ENCODE results near the gene MAP9.
"Not testable (repeated sequence)": the region's sequence is repeated elsewhere in the genome, so short reads cannot be mapped to it uniquely, and the experiment has no call there.

Gene MAP9

DNA sequence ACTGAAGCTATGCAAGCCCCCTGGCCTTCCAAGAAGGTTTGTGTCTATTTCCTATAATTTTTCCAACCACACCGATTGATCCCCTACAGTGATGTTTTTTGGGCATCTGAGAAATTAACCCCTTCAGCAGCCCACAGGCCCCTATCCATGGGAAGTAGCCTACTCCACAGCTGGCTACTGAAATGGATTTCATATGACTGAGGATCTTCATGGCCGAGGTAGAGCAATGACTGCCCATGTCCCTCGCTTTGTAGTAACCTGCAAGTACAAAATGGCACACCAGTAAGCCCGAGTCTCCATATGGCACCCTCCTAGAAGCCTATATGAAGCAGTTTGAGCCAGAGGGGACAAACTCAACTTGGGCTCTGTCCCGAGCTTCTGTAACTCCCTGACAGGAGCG is 36.8 kb downstream of the MAP9 start:
- no peak for FAIRE-seq

DNA sequence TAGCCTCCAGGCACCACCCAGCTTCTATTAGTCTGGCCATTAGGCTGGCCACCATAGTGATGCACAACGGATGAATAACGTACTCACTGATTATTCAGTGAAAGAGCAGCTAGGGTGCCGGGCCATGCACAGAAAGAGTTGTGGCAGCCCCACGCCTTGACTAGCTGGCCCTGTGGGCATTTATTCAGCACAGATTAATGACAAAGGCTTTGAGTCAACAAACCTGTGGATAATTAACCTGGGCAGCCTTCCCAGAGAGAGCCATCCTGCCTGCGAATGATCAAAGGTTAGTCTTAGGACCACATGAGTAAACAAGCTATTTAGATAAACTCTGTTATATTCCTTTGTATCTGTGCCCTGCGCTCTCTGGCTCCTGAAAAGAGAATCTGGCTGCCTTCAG is 37.2 kb downstream of the MAP9 start:
- no peak for FAIRE-seq

DNA sequence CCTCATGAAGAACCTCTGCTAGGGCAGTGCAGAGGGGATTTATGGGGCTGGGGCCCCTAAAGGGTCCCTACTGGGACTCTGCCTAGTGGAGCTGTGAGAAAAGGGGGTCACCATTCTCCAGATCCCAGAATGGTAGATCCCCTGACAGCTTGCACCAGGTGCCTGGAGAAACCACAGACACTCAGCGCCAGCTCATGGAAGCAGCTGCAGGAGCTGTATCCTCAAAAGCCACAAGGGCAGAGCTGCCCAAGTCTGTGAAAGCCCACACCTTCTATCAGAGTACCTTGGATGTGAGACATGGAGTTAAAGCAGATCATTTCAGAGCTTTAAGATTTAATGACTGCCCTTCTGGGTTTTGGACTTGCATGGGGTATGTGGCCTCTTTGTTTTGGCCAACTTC is 38.6 kb downstream of the MAP9 start:
- no peak for FAIRE-seq

DNA sequence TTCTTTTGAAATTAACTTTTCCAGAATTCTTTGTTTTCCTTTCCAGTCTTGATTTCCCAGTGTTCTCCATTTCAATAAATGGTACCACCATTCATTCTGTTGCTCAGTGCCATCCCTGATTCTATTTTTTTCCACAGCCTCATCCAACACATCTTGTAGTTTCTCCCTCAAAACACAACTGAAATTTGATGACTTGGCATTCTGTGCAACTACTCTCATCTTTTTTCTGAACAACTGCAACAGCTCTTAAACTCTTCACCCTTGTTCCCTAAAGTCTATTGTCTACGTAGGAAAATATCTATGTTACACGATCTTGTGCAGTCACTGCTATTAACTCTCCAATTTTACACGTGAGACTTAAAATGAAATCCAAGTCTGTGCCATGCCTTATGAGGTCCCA is 40.5 kb downstream of the MAP9 start:
- no peak for FAIRE-seq

DNA sequence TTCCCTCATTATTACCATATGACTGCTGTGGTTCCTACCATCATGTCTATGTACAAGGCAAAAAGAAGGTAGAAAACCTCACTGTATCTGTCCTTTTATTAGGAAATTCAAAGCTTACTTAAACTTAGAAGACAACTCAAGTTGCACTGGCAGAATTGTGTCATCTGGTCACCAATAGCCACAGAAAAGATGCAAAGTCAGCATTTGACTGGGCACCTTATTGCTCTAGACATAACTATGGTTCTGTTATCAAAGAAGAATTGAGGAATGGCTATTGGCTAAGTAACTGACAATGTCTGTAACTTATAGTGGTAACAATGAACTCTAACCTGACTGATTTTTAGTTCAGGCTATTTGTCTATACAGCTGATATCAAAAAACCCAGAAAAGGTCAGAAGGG is 45.3 kb downstream of the MAP9 start:
- FAIRE-seq = no peak

DNA sequence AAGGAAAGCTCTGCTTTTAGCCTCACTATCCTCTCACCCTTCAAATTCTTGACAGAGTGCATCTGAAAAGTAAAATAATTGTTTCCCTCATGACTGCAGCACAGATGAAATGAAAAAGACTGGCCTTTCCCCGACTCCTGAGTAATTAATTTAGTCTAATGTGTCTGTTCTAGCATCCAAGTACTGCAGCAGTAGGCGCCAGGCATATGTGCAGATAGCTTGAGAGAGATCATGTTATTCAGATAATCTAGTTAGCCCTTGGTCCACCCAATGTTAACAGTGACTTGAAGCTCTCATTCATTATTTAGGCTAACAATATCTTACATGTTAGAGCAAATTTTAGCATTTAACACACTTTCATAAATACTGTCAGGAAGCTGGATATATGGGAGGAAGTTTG is 54.0 kb downstream of the MAP9 start:
- no peak for FAIRE-seq

DNA sequence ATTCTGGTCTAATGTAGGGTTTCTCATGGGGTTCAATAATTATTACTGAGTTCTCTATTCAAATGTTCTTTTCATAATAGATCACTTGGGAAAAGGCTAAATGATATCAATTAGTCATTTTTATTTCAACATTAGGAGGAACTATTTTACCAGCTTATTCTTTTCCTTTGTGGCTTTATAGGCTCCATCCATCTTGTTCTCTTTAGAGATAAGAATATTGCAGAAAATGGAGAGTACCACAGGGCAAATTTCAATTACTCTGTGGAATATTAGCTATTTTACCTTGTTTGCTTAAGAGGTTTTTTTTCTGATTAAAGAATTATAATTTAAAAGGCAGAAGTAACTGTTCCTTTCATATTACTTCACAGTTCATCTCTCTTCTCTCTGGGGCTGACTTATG is 55.8 kb downstream of the MAP9 start:
- no peak for FAIRE-seq

DNA sequence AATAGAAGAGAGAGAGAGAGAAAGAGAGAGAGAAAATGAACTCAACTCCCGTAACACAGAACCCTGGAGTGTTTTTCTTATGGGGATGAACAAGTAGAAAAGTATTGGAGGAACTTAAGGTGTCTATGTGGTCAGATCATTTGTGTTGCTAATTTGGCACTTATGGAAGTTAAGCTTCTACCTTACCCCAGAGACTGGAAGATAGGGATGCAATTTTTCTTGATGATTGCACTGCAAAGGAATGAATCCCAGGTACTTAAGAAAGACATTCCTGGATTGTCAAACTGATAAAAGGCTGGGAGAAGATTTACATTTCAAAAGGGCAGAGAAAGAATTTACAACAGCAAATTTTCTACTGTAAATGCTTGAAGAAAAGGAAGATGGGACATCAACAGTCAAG is 57.2 kb downstream of the MAP9 start:
- FAIRE-seq = no peak

DNA sequence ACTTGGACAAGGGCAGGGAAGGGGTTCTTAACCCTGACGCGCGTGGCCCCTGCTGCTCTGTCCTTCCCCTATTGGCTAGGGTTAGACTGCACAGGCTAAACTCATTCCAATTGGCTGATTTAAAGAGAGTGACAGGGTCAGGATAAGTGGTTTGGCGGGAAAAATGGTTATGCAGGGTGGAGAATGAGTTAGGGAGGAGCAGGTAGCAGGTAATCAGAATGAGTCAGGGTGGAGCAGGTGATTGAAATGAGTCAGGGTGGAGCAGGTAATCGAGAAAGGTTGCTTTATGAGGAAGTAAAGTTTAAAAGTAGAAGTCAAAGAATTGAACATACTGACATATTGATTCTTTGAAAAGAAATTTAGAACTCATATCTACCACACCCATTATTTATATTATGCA is 64.7 kb downstream of the MAP9 start:
- FAIRE-seq = not testable (repeated sequence)

DNA sequence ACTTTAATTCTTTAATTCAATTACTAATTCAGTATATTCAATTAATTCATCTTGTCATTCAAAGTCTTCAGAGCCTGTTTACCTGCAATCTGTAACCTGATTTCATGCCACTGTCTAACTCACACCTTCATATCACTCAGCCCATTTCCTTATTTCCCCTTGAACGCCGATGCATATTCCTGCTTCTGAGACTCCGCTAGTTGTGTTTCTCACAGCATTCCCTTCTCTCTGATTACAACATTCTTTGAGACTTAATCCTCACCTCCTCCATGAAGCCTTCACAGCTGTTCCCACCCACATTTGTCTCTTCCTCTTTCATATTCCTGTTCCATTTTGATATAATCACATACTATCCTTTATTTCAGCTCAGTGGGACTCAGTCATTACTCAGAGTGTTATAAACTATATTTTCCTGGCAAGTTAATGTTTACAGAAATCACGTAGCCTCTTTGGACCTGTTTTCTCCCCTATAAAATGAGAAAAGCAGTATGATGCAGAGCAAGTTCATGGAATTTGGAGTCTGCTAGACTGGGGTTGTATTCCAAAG is 69.0 kb downstream of the MAP9 start:
- FAIRE-seq = no peak

DNA sequence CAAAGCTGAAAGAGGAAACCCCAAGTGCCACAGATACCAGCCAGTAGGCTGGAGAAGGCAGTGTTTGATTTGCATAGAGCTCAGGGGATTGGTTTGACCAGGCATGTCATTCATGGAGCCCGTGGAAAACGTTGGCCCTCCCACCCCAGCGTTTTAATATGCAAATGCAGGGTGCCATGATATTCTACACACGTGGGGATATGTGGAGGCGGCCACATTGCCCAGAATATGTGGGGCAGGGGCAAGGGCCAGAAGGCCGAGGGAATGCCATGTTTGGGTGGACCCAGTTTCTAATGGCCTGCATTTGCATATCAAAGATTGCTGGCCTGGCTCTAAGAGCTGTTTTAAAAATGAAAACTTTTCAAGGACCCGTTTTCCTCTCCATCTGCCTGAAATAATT is 71.1 kb downstream of the MAP9 start:
- no peak for FAIRE-seq

DNA sequence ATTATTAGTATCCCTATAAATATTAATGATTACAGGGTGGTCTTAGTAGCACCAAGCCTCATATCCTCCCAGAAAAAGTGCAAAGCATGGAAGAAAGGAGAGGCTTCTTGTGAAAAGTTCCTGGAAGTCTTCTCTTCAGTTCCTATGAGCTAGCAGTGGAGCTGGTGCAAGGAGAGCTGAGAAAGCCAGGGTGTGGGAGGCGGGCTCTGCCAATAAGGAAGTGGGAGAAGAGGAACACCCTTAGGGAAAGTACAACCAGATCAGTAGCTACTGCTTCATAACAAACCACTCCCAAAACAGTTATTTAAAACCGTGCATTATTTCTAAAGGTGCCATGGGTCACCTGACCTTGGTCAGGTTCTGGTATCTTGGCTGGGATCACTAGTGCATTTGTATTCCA is 72.4 kb downstream of the MAP9 start:
- no peak for FAIRE-seq

DNA sequence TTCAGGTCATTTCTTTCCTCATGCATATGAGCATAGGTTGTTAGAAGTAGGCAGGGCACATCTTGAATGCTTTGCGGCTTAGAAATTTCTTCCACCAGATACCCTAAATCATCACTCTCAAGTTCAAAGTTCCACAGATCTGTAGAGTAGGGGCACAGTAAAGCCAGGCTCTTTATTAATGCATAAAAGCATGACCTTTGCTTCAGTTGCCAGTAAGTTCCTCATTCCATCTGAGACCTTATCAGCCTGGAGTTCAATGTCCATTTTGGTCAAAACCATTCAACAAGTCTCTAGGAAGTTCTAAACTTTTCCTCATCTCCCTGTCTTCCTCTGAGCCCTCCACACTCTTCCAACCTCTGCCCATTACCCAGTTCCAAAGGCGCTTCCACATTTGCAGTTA is 77.7 kb downstream of the MAP9 start:
- FAIRE-seq = no peak
